ENCODE results near the gene OAS2. TPM values are rescaled to one million over a fixed set of nuclear protein-coding genes. Genes with fewer than 3 reads are reported as not detected.

Gene OAS2
- total and polyA plus RNA-seq, 2 of the 8 experiments (the other 6 are each of a cell fraction or from before 2014, with no cell fraction given) = 0.06 TPM; not detected in 1

- no peak for TF ChIP-seq SIN3A (conservative IDR thresholded peaks at IDR 0.05 in 1 of 2, IDR thresholded peaks at IDR 0.05 in 1 of 2; ENCODE audit: low read depth in 1 of 2, low read length in 2 of 2)
- no peak for TF ChIP-seq YY1 (IDR thresholded peaks at IDR 0.05; ENCODE audit: low read depth, low read length)
- TF ChIP-seq SP4 (IDR thresholded peaks at IDR 0.05; ENCODE audit: low read length) = no peak
- no peak for TF ChIP-seq CHD1 (IDR thresholded peaks at IDR 0.05; ENCODE audit: low read depth, low read length)
- TF ChIP-seq SRF (IDR thresholded peaks at IDR 0.05; ENCODE audit: low read depth, low read length) = no peak
- no peak for TF ChIP-seq BCL11A (IDR thresholded peaks at IDR 0.05; ENCODE audit: low read depth in 2 of 2, low read length in 2 of 2)
- TF ChIP-seq MAFK (IDR thresholded peaks at IDR 0.05; ENCODE audit: low read depth, low read length) = no peak
- TF ChIP-seq KDM1A (IDR thresholded peaks at IDR 0.05; ENCODE audit: borderline replicate concordance, low read length) = no peak
- peak; percentile 54 to 84 (median 65) for TF ChIP-seq CTCF (IDR thresholded peaks at IDR 0.05; ENCODE audit: control extremely low read depth in 1 of 3, insufficient read depth in 1 of 3, low read depth in 1 of 3, low read length in 3 of 3)
- no peak for TF ChIP-seq SIRT6 (IDR thresholded peaks at IDR 0.05; ENCODE audit: low read length)
- TF ChIP-seq HDAC2 (IDR thresholded peaks at IDR 0.05; ENCODE audit: borderline replicate concordance in 1 of 2, low read depth in 2 of 2, low read length in 2 of 2) = no peak
- TF ChIP-seq RFX5 (IDR thresholded peaks at IDR 0.05; ENCODE audit: borderline replicate concordance, low read depth, low read length) = no peak
- TF ChIP-seq ASH2L (IDR thresholded peaks at IDR 0.05; ENCODE audit: low read length) = peak; percentile 23
- TF ChIP-seq RAD21 (IDR thresholded peaks at IDR 0.05 in 1 of 2, conservative IDR thresholded peaks at IDR 0.05 in 1 of 2; ENCODE audit: low read depth in 2 of 2, low read length in 2 of 2) = peak; percentile 67 to 77
- no peak for TF ChIP-seq SP1 (IDR thresholded peaks at IDR 0.05; ENCODE audit: low read depth, low read length)
- TF ChIP-seq SP2 (IDR thresholded peaks at IDR 0.05; ENCODE audit: low read length) = no peak
- TF ChIP-seq GTF2F1 (IDR thresholded peaks at IDR 0.05; ENCODE audit: borderline replicate concordance, low read depth, low read length) = no peak
- peak; percentile 38; the same call in 1 of the 2 replicates for TF ChIP-seq MAX (IDR thresholded peaks at IDR 0.05)
- TF ChIP-seq TCF12 (IDR thresholded peaks at IDR 0.05; ENCODE audit: low read depth, low read length) = no peak
- peak; percentile 66 for TF ChIP-seq E2F6 (IDR thresholded peaks at IDR 0.05)
- TF ChIP-seq ATF3 (IDR thresholded peaks at IDR 0.05; ENCODE audit: insufficient read depth, low read depth, low read length) = no peak
These were observed 52.7 kb downstream of the OAS2 start (continued) for GRCh38 chr12:113030875-113031525.
